NCI-H146 (cell line): ENCODE results near the gene PHAF1.

Experiments used
- DNase-seq: peaks from one replicate; lab custom pipeline; 2025; lab: John Stamatoyannopoulos, UW

PHAF1 gene

GRCh38 chr16:67163164-67163998 is 53.6 kb downstream of the PHAF1 start:
- peak; percentile 83 for DNase-seq

GRCh38 chr16:67163999-67164558 is 54.3 kb downstream of the PHAF1 start:
- DNase-seq: peak; percentile 48

DNA sequence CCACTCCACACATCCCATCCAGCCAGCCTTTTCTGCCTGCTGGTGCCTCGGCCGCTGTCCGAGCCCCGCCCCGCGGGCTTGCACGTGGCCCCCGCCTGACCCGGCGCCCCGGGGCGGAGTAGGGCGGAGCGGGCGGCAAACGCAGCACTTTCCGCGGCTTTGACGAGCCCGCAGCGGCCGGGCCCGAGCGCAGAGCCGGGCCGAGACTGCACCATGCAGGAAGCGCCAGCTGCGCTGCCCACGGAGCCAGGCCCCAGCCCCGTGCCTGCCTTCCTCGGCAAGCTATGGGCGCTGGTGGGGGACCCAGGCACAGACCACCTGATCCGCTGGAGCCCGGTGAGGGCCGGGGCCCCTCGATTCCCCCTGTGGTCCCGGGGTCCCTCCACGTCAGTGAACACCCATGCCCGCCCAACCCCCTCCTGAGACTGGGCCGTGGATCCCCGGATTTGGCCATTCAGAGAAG is 54.9 kb downstream of the PHAF1 start, which contains the start of gene HSF4:
TSS of gene HSF4 (plus strand) at position 147 of the 463 bp plus-strand sequence. CDS start at position 214, 67 bp downstream.
- peak; percentile 52 for DNase-seq

GRCh38 chr16:67165121-67166078 is 55.7 kb downstream of the PHAF1 start:
- DNase-seq: no peak

GRCh38 chr16:67166110-67166547 is 56.4 kb downstream of the PHAF1 start:
- DNase-seq: no peak

DNA sequence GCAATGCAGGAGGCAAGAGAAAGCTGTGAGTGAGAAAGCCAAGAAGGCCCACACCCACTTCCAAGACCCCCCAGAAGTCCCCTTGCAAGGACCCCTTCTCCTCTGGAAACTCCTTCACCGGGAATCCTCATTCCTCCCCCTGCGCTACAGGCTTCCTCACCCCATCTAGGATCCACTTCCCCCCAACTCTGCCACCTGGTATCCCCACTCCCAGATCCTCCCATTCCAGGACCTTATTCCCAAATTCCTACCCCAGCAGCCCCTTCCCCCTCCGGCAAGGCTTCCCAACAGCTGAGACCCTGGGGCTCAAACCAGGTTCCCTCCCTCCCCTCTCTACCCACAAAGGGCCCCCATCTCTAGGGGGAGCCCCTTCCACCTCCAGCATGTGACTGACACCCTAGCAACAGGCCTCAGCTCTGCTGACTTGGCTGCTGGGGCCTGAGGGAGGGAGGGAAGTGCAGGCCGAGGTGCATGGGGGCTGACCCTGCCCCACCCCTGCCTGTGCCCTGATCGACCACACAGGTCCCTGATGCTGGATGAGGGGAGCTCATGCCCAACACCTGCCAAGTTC is 56.9 kb downstream of the PHAF1 start:
- no peak for DNase-seq

DNA sequence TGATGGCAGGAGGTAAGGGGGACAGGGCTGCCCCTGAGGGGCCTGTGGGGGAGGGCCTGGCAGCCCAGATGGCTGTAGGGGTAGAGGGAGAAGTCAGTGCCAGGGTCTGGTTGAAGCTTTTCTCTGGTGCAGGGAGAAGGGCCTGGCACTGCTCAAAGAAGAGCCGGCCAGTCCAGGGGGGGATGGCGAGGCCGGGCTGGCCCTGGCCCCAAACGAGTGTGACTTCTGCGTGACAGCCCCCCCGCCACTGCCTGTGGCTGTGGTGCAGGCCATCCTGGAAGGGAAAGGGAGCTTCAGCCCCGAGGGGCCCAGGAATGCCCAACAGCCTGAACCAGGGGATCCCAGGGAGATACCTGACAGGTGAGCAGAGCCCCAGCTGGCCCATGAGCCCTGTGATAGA is 57.8 kb downstream of the PHAF1 start:
- DNase-seq: no peak

- no peak for DNase-seq
Observed at GRCh38 chr16:67169011-67169451, 59.3 kb downstream of the PHAF1 start.

DNA sequence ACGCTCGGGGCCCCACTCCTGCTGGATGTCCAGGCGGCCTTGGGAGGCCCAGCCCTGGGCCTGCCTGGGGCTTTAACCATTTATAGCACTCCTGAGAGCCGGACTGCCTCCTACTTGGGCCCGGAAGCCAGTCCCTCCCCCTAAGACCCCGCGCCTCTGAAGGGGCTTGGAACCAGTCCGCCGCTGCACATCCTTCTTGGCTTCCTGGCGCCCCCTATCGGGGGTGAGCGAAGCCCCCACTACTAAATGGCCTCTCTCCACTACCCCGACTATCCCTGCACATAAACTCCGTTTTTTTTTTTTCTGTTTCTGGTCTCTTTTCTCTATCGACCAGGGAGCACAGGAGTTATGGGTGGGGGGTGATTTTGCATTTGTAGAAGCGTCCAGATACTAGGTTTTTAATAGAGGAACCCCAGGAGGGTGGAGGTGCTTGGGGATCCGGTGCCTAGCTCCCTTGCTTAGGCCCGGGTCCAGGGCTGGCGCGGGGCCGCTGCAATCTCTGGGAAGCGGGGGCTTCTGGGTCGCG is 60.0 kb downstream of the PHAF1 start:
- no peak for DNase-seq

DNA sequence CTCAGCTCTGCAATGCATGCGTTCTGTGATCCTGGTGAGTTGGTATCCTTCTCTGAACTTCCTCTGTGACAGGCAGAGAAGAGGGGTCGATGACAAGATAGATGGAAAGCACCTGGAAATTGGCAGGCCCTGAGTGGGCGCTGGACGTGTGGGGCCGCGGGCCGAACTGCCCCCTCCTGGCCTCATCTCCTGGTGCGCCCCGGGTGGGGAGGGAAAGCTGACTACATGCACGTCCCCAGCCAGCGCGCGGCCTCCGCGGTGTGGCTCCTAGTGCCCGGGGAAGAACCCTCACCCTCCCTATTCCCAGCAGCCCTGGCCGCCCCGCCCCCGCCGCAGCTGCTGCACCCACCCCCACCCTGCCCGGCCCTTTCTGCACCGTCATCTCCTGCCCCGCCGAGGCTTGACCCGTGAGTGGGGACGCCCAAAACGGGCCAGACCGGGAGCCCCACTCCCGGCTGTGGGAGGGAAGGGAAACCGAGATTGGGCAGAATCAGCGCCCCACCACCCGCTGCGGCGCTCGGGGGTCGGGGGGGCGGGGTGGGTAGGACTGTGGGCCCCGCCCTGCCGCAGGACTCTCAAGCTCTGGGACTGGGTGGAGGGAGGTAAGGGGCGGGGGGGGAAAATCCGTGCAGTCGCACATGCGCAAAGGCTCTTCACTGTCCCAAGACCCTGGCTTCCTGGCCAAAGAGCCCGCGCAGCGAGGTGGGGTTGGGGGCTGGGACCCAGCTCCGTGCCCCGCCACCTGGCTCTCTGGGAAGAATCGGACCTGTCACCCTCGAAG is 60.6 kb downstream of the PHAF1 start, which contains the start of gene NOL3:
TSS of gene NOL3 (plus strand) at position 371 of the 781 bp plus-strand sequence.
- peak; percentile 72 for DNase-seq

- DNase-seq: no peak
Observed at GRCh38 chr16:67170949-67171649, 61.4 kb downstream of the PHAF1 start.

DNA sequence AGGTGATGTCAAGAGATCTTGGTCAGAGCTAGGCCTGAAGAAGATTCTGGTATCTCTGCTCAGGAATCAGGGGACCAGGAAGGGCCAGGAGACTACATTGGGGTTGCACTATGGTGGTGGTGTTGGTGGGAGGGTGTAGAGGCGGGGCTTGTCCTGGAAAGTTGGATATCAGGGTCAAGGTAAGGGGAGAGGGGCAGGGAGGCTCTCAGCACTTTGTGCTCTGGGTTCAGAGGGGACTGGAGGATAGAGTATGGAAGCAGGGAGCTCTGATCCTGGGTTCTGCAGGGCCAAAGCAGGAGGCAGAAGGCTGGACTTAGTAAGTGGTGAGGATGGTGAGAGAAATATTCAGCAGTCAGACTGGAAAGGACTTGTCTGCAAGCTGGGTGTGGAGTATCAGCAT is 63.6 kb downstream of the PHAF1 start:
- DNase-seq: no peak

- peak; percentile 78 for DNase-seq
Observed at GRCh38 chr16:67173808-67174705, 64.3 kb downstream of the PHAF1 start.

DNA sequence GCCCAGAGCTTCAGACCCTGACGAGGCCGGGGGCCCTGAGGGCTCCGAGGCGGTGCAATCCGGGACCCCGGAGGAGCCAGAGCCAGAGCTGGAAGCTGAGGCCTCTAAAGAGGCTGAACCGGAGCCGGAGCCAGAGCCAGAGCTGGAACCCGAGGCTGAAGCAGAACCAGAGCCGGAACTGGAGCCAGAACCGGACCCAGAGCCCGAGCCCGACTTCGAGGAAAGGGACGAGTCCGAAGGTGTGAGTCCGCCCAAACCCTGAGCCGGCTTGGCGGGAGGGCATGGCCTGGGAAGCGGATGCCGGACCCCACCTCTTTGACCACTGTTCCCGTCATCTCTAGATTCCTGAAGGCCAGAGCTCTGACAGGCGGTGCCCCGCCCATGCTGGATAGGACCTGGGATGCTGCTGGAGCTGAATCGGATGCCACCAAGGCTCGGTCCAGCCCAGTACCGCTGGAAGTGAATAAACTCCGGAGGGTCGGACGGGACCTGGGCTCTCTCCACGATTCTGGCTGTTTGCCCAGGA is 65.0 kb downstream of the PHAF1 start:
- no peak for DNase-seq

- DNase-seq: peak; percentile 72
Observed at GRCh38 chr16:67176662-67177061, 66.9 kb downstream of the PHAF1 start.

- peak; percentile 92 for DNase-seq
Observed at GRCh38 chr16:67177743-67178699, 68.3 kb downstream of the PHAF1 start.

DNA sequence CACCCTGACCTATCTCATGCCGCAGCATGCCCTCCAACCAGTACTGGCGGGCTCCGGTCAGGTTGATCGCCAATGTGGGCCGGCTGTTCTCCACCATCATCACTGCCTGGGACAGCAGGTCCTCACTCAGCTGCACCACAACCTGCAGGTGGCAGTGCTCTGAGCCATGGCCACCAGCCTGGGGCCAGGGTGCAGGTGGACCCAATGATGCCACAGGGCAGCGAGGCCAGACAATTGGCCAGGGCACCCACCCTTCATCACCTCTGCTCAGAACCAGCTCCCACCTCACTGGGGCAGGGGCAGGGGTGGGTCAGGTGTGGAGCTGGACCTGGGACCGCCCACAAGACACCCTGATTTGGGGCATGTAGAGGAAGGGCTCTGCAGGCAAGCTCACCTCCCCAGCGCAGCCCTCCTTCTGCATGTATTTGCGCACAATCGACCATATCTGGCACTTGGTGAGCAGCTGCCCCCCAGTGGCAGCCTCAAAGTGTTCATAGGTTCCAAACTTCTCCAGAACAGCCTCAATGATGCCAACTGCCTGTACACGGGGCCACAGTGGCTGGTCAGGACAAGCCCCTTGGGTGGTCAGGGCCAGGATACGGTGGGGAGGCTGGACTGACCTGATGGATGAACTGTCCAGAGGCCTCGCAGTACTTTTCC is 69.8 kb downstream of the PHAF1 start:
- no peak for DNase-seq
